Lower lobe of right lung (tissue), 2 donors: ENCODE results near the gene SPRING1. TPM values are rescaled to one million over a fixed set of nuclear protein-coding genes. Genes with fewer than 3 reads are reported as not detected.

ENCODE experiments used
- ATAC-seq, 2 donors: fragments of 200-7000 bp; cut with Tn5 transposase; one replicate each; pipeline ENCODE4 v1.9.1; 2020 to 2022; ENCODE audit warnings: mild to moderate bottlenecking in 2 of 2, moderate library complexity in 2 of 2
- DNase-seq: peaks from one replicate; pipeline ENCODE4 v3.0.0-alpha.2; 2020
- H3K27ac ChIP-seq: fragments of 200-600 bp; one replicate; pipeline ENCODE4 v1.8.0; 2022
- H3K27me3 ChIP-seq: fragments of 200-600 bp; one replicate; pipeline ENCODE4 v1.8.0; 2022; ENCODE audit warnings: low read depth
- H3K36me3 ChIP-seq: fragments of 200-600 bp; one replicate; pipeline ENCODE4 v1.8.0; 2022; ENCODE audit warnings: mild to moderate bottlenecking
- H3K4me1 ChIP-seq: fragments of 200-600 bp; one replicate; pipeline ENCODE4 v1.8.0; 2022
- H3K4me3 ChIP-seq: fragments of 200-600 bp; one replicate; pipeline ENCODE4 v1.8.0; 2022; ENCODE audit warnings: mild to moderate bottlenecking
- H3K9me3 ChIP-seq: fragments of 200-600 bp; one replicate; pipeline ENCODE4 v1.8.0; 2022
- CTCF ChIP-seq: fragments of 200-600 bp; IDR thresholded peaks from one replicate; pipeline ENCODE4 v1.8.0; 2022; ENCODE audit warnings: antibody characterized with exemption, mild to moderate bottlenecking
- intact Hi-C: fragments of 100-400 bp; cut with DNase I; formaldehyde crosslinking; loops from one replicate; pipeline ENCODE4 v1.11.0; 2022
- total RNA-seq: library from RNA; stranded (reverse); fragmentation: NEBNext Ultra II Directional; extraction: Animal tissue kit (Norgen Biotek cat#: 25700); gene quantifications from one replicate; pipeline ENCODE4 v1.2.1, GENCODE V29; 2021
- donor health status: DM: no; HTN: yes; CAD: no; lungs with severe emphysema.

The SPRING1 gene
- total RNA-seq, 1 donor from 2014 or later = 84.3 TPM

GRCh38 chr12:116727891-116728290 is 10.0 kb downstream of the SPRING1 start:
- H3K4me1 ChIP-seq = peaks cover 34% of the 10 kb centered on the region
- H3K27me3 ChIP-seq = no peaks in the 10 kb centered on the region
- no peak overlapping the region for H3K4me3 ChIP-seq
- H3K27ac ChIP-seq = peak overlapping the region; percentile 44
- TF ChIP-seq CTCF = no peak
- H3K36me3 ChIP-seq = peaks cover 5% of the 10 kb centered on the region
- H3K9me3 ChIP-seq = no peaks in the 10 kb centered on the region
- intact Hi-C loops = no loop called here
- DNase-seq (no peak), ATAC-seq (peak; percentile 83 to 84)

- peaks cover 7% of the 10 kb centered on the region for H3K36me3 ChIP-seq
- DNase-seq (no peak), ATAC-seq (peak; percentile 62 to 65)
- H3K4me1 ChIP-seq = peaks cover 30% of the 10 kb centered on the region
- H3K4me3 ChIP-seq = no peak overlapping the region
- peak overlapping the region; percentile 44 for H3K27ac ChIP-seq
- intact Hi-C loops = no loop called here
- H3K27me3 ChIP-seq = no peaks in the 10 kb centered on the region
- no peaks in the 10 kb centered on the region for H3K9me3 ChIP-seq
- TF ChIP-seq CTCF = no peak
Measured at GRCh38 chr12:116727261-116727660, 10.6 kb downstream of the SPRING1 start.

- intact Hi-C loops = no loop called here
- TF ChIP-seq CTCF = no peak
- no peak overlapping the region for H3K4me3 ChIP-seq
- peak overlapping the region; percentile 44 for H3K27ac ChIP-seq
- no peaks in the 10 kb centered on the region for H3K9me3 ChIP-seq
- peaks cover 24% of the 10 kb centered on the region for H3K4me1 ChIP-seq
- H3K36me3 ChIP-seq = peaks cover 13% of the 10 kb centered on the region
- ATAC-seq (peak; percentile 70 to 79), DNase-seq (no peak)
- no peaks in the 10 kb centered on the region for H3K27me3 ChIP-seq
Measured at GRCh38 chr12:116726694-116727093, 11.2 kb downstream of the SPRING1 start.

GRCh38 chr12:116722245-116722644 is 15.6 kb downstream of the SPRING1 start:
- Histone ChIP-seq H3K36me3 (peaks cover 54% of the 10 kb centered on the region), H3K9me3 (no peaks in the 10 kb centered on the region), H3K27me3 (no peaks in the 10 kb centered on the region), H3K4me1 (peaks cover 30% of the 10 kb centered on the region), H3K27ac (no peak overlapping the region), H3K4me3 (no peak overlapping the region)
- ATAC-seq = no peak
- intact Hi-C loops = no loop called here
- no peak for TF ChIP-seq CTCF
- DNase-seq = no peak

GRCh38 chr12:116719731-116720528 is 17.9 kb downstream of the SPRING1 start:
- peaks cover 23% of the 10 kb centered on the region for H3K4me1 ChIP-seq
- H3K27me3 ChIP-seq = no peaks in the 10 kb centered on the region
- peak overlapping the region; percentile 28 for H3K27ac ChIP-seq
- H3K4me3 ChIP-seq = no peak overlapping the region
- DNase-seq (no peak), ATAC-seq (peak; percentile 44 to 58)
- H3K9me3 ChIP-seq = no peaks in the 10 kb centered on the region
- H3K36me3 ChIP-seq = peaks cover 76% of the 10 kb centered on the region
- TF ChIP-seq CTCF = no peak
- intact Hi-C loops = no loop called here
